ENCODE results near the gene RGS3. TPM values are rescaled to one million over a fixed set of nuclear protein-coding genes. Genes with fewer than 3 reads are reported as not detected.

RGS3 gene
- total and polyA plus RNA-seq, 2 of the 13 experiments (the other 11 are each of a cell fraction or from before 2014, with no cell fraction given): 17.1 to 28.8 TPM

GRCh38 chr9:113644321-113644720 lies 180.8 kb downstream of the RGS3 start:
- Histone ChIP-seq H3K9me3 (ENCODE audit: low read length) (no peaks in the 10 kb centered on the region), H3K9ac (ENCODE audit: insufficient read depth, low read depth, low read length) (no peak overlapping the region), H3K36me3 (replicated peaks in 1 of 2; ENCODE audit: control insufficient read depth in 1 of 2, insufficient read depth in 2 of 2, low read length in 2 of 2) (no peaks in the 10 kb centered on the region), H3K27ac (ENCODE audit: extremely low read length, insufficient read depth, low read length) (no peak overlapping the region), H3K27me3 (ENCODE audit: control insufficient read depth in 1 of 2, insufficient read depth in 2 of 2, low read length in 2 of 2) (no peaks in the 10 kb centered on the region; a peak in 2 of 5 replicates), H3K4me2 (ENCODE audit: low read depth, low read length) (no peak overlapping the region), H4K20me1 (ENCODE audit: insufficient read depth, low read length) (no peaks in the 10 kb centered on the region), H3K4me3 (replicated peaks in 1 of 3; ENCODE audit: insufficient read depth in 1 of 3, low read depth in 2 of 3, low read length in 3 of 3) (no peak overlapping the region), H3K79me2 (ENCODE audit: insufficient read depth, low read length) (no peaks in the 10 kb centered on the region), H2AFZ (ENCODE audit: low read length) (no peak overlapping the region), H3K4me1 (ENCODE audit: insufficient read depth, low read length) (peaks cover 39% of the 10 kb centered on the region)
- WGBS (ENCODE audit: low lambda C conversion rate): 6% methylated on average over 2 of the region's 2 CpGs
- POLR2A ChIA-PET: no interaction called here
- no peak for DNase-seq (ENCODE audit: low spot score)
- in situ Hi-C loops (cut with HindIII; ENCODE audit: extremely low pct_ligation_motif_present, low pct_unique_long_range_greater_than_20kb) (no loop called here), intact Hi-C loops (cut with micrococcal nuclease; ENCODE audit: unreplicated experiment) (no loop called here)
- no peak for ATAC-seq
- no peak for TF ChIP-seq ZNF274 (CRISPR knock-in tag; IDR thresholded peaks at IDR 0.05)
- no peak for TF ChIP-seq ZSCAN9 (CRISPR knock-in tag; IDR thresholded peaks at IDR 0.05; ENCODE audit: borderline replicate concordance)
- no peak for TF ChIP-seq ARNT2 (CRISPR knock-in tag; IDR thresholded peaks at IDR 0.05; ENCODE audit: low read depth)
- no peak for TF ChIP-seq ZNF230 (CRISPR knock-in tag; IDR thresholded peaks at IDR 0.05)
- TF ChIP-seq EEA1 (CRISPR knock-in tag; IDR thresholded peaks at IDR 0.05; ENCODE audit: borderline replicate concordance): no peak
- TF ChIP-seq RFX5 (IDR thresholded peaks at IDR 0.05; ENCODE audit: low read depth, low read length): no peak
- no peak for TF ChIP-seq NFKBIZ (CRISPR knock-in tag; IDR thresholded peaks at IDR 0.05)
- no peak for TF ChIP-seq MIER2 (CRISPR knock-in tag; IDR thresholded peaks at IDR 0.05)
- TF ChIP-seq GFI1 (CRISPR knock-in tag; IDR thresholded peaks at IDR 0.05; ENCODE audit: borderline replicate concordance): no peak
- TF ChIP-seq RARA (CRISPR knock-in tag; IDR thresholded peaks at IDR 0.05): no peak
- TF ChIP-seq MAF1 (CRISPR knock-in tag; IDR thresholded peaks at IDR 0.05; ENCODE audit: borderline replicate concordance): no peak
- no peak for TF ChIP-seq SAP130 (CRISPR knock-in tag; IDR thresholded peaks at IDR 0.05; ENCODE audit: low read depth)
- no peak for TF ChIP-seq ZNF263 (CRISPR knock-in tag; IDR thresholded peaks at IDR 0.05)
- no peak for TF ChIP-seq CBX1 (IDR thresholded peaks at IDR 0.05; ENCODE audit: low read depth)
- no peak for TF ChIP-seq YEATS2 (CRISPR knock-in tag; IDR thresholded peaks at IDR 0.05; ENCODE audit: borderline replicate concordance)
- no peak for TF ChIP-seq ZNF282 (IDR thresholded peaks at IDR 0.05; ENCODE audit: partially characterized antibody)
- no TSS peak for BruUV-seq (replicated peaks)
- CTCF ChIA-PET (ENCODE audit: low intra/inter-chr PET ratio, low total read pairs): no interaction called here
- no peak for FAIRE-seq
